Upper lobe of left lung (tissue), 6 donors: Measurements from ENCODE around the gene ZNF618. TPM values are rescaled to one million over a fixed set of nuclear protein-coding genes. Genes with fewer than 3 reads are reported as not detected.

Experiments
- ATAC-seq, 2 donors: fragments of 200-7000 bp; cut with Tn5 transposase; one replicate each; pipeline ENCODE4 v1.9.1; 2022; ENCODE audit warnings: mild to moderate bottlenecking in 2 of 2, moderate library complexity in 2 of 2; ENCODE audit not compliant: low FRiP score in 2 of 2
- DNase-seq, 2 donors: peaks; one replicate each; pipeline ENCODE4 v3.0.0-alpha.2; 2019 to 2020
- H3K27ac ChIP-seq, 4 donors: fragments of 200-600 bp; sonication (generic); one replicate each; pipeline ENCODE4 v1.5.1; 2016 to 2019
- H3K27me3 ChIP-seq, 4 donors: fragments of 200-600 bp; sonication (generic); one replicate each; pipeline ENCODE4 v1.5.1; 2017 to 2019
- H3K36me3 ChIP-seq, 4 donors: fragments of 200-600 bp; sonication (generic); one replicate each; pipeline ENCODE4 v1.5.1; 2016 to 2019
- H3K4me1 ChIP-seq, 4 donors: fragments of 200-600 bp; sonication (generic); one replicate each; pipeline ENCODE4 v1.5.1; 2018 to 2019
- H3K4me3 ChIP-seq, 4 donors: fragments of 200-600 bp; sonication (generic); one replicate each; pipeline ENCODE4 v1.5.1; 2017 to 2019; ENCODE audit warnings: mild to moderate bottlenecking in 2 of 4, moderate library complexity in 1 of 4
- H3K9me3 ChIP-seq, 4 donors: fragments of 200-600 bp; sonication (generic); one replicate each; pipeline ENCODE4 v1.5.1; 2018 to 2019
- EP300 ChIP-seq, 4 donors: sonication (generic); formaldehyde crosslinking; IDR thresholded peaks; one replicate each; pipeline ENCODE4 v1.5.1; 2017; ENCODE audit warnings: antibody characterized with exemption in 4 of 4, control low read depth in 2 of 4
- POLR2A ChIP-seq, 4 donors: fragments of 450-650 bp; IDR thresholded peaks; one replicate each; pipeline ENCODE4 v1.5.1; 2016 to 2017; ENCODE audit warnings: antibody characterized with exemption in 4 of 4, mild to moderate bottlenecking in 2 of 4
- POLR2AphosphoS5 ChIP-seq, 2 donors: sonication (generic); formaldehyde crosslinking; IDR thresholded peaks; one replicate each; pipeline ENCODE4 v1.5.1; 2017; ENCODE audit warnings: antibody characterized with exemption in 2 of 2
- WGBS, 2 donors: methylation state at CpG; one replicate each; pipeline ENCODE4 v1.1.5; 2017 to 2018; 5-methylcytosine and 5-hydroxymethylcytosine counted together
- total RNA-seq, 6 donors: library from RNA; depleted of rRNA in 4 of 6; stranded (reverse); fragments of >200 nt in 4 of 6; gene quantifications; one replicate each; pipeline versions ENCODE4 v1.1.0 to v1.2.1, GENCODE V29; 2016 to 2021
- TF ChIP-seq, protein P1 (sequence below), 6 experiments: fragments of 450-650 bp in 4 of 6; fragments of 200-600 bp in 2 of 6; sonication (generic) in 2 of 6; IDR thresholded peaks; one replicate each; pipeline ENCODE4 v1.5.1; 2016 to 2019; ENCODE audit warnings: antibody characterized with exemption in 6 of 6
- donor health status: DM: no; HTN: no; CAD: no; lungs with moderate emphysema.
- donor health status: DM: no; HTN: yes; CAD: no; lungs with severe emphysema.

The ZNF618 gene
- total RNA-seq, 6 donors from 2014 or later = 3.2 to 11.6 (median 9.1) TPM

DNA sequence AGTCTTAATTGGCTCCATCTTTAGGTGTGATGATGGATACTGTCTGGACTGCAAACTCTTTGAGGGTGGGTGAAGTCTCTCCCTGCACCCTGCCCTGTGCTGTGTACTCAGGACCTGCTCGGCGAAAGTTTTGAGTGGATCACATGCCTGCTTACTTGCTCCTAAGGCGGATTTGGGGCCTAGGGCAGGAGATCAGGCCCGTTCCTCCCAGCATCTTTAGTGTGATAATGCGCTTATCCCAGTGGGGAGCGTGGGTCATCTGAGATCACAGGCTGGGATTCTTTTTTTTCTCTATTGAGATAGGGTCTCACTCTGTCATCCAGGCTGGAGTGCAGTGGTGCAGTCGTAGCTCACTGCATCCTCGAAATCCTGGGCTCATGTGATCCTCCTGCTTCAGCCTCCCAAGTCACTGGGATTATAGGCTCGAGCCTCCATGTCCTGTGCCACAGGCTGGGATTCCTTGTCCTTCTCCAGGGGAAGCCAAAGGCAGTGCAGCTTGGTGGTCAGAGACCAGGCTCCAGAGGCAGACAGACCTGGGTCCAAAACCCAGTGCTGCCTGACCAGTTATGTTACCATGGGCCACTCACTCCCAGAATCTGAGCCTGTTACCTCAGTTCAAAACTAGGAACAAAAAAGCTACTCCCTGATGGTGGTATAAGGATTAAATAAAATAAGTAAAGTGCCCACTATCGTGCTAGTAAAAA lies 59.7 kb downstream of the ZNF618 start:
- no peaks in the 10 kb centered on the region for H3K9me3 ChIP-seq
- no peaks in the 10 kb centered on the region for H3K27me3 ChIP-seq
- H3K4me3 ChIP-seq = no peak overlapping the region
- no peak for DNase-seq
- H3K4me1 ChIP-seq = peaks cover 0 to under 1% (median under 1%) of the 10 kb centered on the region in 4 donors
- WGBS, 2 donors = 92 to 93% methylated on average over 8 to 10 of the region's 10 CpGs
- TF ChIP-seq, protein P1, sequence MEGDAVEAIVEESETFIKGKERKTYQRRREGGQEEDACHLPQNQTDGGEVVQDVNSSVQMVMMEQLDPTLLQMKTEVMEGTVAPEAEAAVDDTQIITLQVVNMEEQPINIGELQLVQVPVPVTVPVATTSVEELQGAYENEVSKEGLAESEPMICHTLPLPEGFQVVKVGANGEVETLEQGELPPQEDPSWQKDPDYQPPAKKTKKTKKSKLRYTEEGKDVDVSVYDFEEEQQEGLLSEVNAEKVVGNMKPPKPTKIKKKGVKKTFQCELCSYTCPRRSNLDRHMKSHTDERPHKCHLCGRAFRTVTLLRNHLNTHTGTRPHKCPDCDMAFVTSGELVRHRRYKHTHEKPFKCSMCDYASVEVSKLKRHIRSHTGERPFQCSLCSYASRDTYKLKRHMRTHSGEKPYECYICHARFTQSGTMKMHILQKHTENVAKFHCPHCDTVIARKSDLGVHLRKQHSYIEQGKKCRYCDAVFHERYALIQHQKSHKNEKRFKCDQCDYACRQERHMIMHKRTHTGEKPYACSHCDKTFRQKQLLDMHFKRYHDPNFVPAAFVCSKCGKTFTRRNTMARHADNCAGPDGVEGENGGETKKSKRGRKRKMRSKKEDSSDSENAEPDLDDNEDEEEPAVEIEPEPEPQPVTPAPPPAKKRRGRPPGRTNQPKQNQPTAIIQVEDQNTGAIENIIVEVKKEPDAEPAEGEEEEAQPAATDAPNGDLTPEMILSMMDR (IDR thresholded peaks at IDR 0.05) = no peak
- no peaks in the 10 kb centered on the region for H3K36me3 ChIP-seq
- peak; percentile 29 to 61 for ATAC-seq
- no peak overlapping the region for H3K27ac ChIP-seq

- Histone ChIP-seq H3K4me1 (no peaks in the 10 kb centered on the region), H3K9me3 (no peaks in the 10 kb centered on the region), H3K27ac (no peak overlapping the region), H3K4me3 (no peak overlapping the region), H3K27me3 (no peaks in the 10 kb centered on the region), H3K36me3 (no peaks in the 10 kb centered on the region)
- no peak for DNase-seq
- no peak for ATAC-seq
- TF ChIP-seq, protein P1 (IDR thresholded peaks at IDR 0.05) = no peak
- TF ChIP-seq POLR2AphosphoS5 (IDR thresholded peaks at IDR 0.05) (no peak), POLR2A (IDR thresholded peaks at IDR 0.05) (no peak), EP300 (IDR thresholded peaks at IDR 0.05) (no peak)
Measured at GRCh38 chr9:113940077-113940476, 64.0 kb downstream of the ZNF618 start.

- Histone ChIP-seq H3K27me3 (no peaks in the 10 kb centered on the region), H3K36me3 (no peaks in the 10 kb centered on the region), H3K9me3 (no peaks in the 10 kb centered on the region), H3K4me1 (no peaks in the 10 kb centered on the region), H3K4me3 (no peak overlapping the region), H3K27ac (no peak overlapping the region)
- ATAC-seq (no peak), DNase-seq (no peak)
- TF ChIP-seq EP300 (IDR thresholded peaks at IDR 0.05) = no peak
Measured at GRCh38 chr9:113941056-113941455, 64.9 kb downstream of the ZNF618 start.

- no peaks in the 10 kb centered on the region for H3K36me3 ChIP-seq
- no peaks in the 10 kb centered on the region for H3K27me3 ChIP-seq
- no peak for TF ChIP-seq POLR2AphosphoS5 (IDR thresholded peaks at IDR 0.05)
- H3K4me1 ChIP-seq = no peaks in the 10 kb centered on the region
- H3K27ac ChIP-seq = no peak overlapping the region
- no peaks in the 10 kb centered on the region for H3K9me3 ChIP-seq
- 72 to 85% methylated on average over 2 of the region's 2 CpGs for WGBS, 2 donors
- no peak for ATAC-seq
- H3K4me3 ChIP-seq = no peak overlapping the region
- DNase-seq = no peak
Measured at GRCh38 chr9:113941526-113941925, 65.4 kb downstream of the ZNF618 start.

DNA sequence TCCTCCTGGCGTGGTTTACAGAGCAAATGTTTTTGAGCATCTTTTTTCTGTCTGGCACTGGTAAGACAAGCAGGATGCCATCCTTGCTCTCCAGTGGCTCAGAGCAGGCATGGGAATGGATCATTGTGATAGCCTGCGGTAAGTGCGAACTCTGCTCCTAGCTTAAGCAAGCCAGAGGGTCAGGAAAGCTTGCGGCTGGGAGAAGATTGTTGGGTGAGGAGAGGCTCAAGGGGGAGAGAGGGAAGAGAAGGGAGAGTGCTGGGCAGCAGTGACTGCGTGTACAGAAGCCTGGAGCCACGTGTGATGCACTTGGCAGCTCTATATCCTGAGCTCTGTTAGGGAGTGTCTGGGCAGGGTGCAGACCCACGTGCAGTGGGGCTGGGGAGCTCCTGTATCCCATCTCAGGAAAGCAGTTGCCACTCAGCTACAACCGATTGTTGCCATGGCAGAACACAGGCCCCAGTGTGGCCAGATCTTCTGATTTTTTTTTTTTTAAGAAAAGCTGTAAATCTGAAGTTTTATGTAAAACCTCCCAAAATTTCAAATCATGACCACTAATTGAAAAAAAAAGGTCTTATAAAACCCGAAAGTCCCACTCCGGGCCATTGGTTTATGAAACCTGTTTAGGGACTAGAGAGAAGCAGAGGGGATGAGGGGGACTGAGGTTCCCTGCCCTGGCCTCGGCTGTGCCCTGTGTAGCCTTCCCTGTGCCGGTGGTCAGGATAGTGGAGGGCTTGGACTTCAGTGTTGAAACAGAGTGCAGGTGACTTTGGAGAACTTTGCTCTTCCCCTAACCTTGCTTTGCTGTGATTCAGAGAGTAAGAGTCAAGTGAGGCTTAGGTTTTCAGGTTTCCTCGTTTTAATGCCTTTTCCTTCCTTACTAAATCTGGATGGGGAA lies 67.3 kb downstream of the ZNF618 start:
- Histone ChIP-seq H3K27ac (no peak overlapping the region), H3K27me3 (no peaks in the 10 kb centered on the region), H3K9me3 (no peaks in the 10 kb centered on the region), H3K4me3 (no peak overlapping the region), H3K36me3 (no peaks in the 10 kb centered on the region), H3K4me1 (no peaks in the 10 kb centered on the region)
- TF ChIP-seq POLR2AphosphoS5 (IDR thresholded peaks at IDR 0.05) (no peak), EP300 (IDR thresholded peaks at IDR 0.05) (no peak), POLR2A (IDR thresholded peaks at IDR 0.05) (no peak)
- TF ChIP-seq, protein P1 (IDR thresholded peaks at IDR 0.05) = no peak
- ATAC-seq (no peak), DNase-seq (no peak)
- WGBS, 2 donors = 87 to 89% methylated on average over 13 of the region's 13 CpGs
